K562 (cell line): Measurements from ENCODE around the gene SMIM30. TPM values are rescaled to one million over a fixed set of nuclear protein-coding genes. Genes with fewer than 3 reads are reported as not detected.
A peak's percentile ranks its signal among the peaks of the same experiment; 100 is the strongest.

Experiments
- ATAC-seq: fragments of 200-7000 bp; cut with Tn5 transposase; 3 replicates; pipeline ENCODE4 v1.9.1; 2020; ENCODE audit warnings: moderate library complexity
- BruUV-seq: library from RNA; stranded (reverse); fragments of 400-500 nt; replicated peaks from 2 replicates; lab custom pipeline; 2021; lab: Mats Ljungman, UMichigan
- CTCF ChIA-PET: fragments of 300-600 bp; formaldehyde crosslinking; extraction: SDS; loops from one replicate; lab custom pipeline; 2021; ENCODE audit warnings: low intra/inter-chr PET ratio; lab: Yijun Ruan, JAX
- POLR2A ChIA-PET: fragments of 300-600, 350-650 bp; sonication (Branson Sonifier 250); formaldehyde crosslinking; extraction: SDS; loops from one replicate; lab custom pipeline; 2021; ENCODE audit warnings: antibody characterized with exemption, inconsistent platforms; lab: Yijun Ruan, JAX
- DNase-seq, 4 experiments: peaks; one replicate each; pipeline versions ENCODE4 v3.0.0 to v3.0.0-alpha.2; 2011 to 2018; ENCODE audit warnings: low spot score in 3 of 4, mixed read lengths in 3 of 4; ENCODE audit errors: extremely low read depth in 1 of 4
- FAIRE-seq: peaks from 2 replicates; lab custom pipeline; 2011; peaks lifted over from hg19 to GRCh38; lab: Jason Lieb, UNC
- H2AFZ ChIP-seq: 2 replicates; pipeline ENCODE4 v1.6.0; 2011; ENCODE audit warnings: low read depth, low read length, control low read depth, inconsistent platforms
- H3K27ac ChIP-seq: fragments of 200-600 bp; 3 replicates; pipeline ENCODE4 v1.8.0; 2011; ENCODE audit warnings: low read depth, mild to moderate bottlenecking, control low read depth, inconsistent platforms, low read length, moderate library complexity, mixed read lengths; ENCODE audit errors: extremely low read depth
- H3K27me3 ChIP-seq, 2 experiments: fragments of 300-600 bp in 1 of 2; 2 replicates in 1 of 2; 3 replicates in 1 of 2; pipeline versions ENCODE4 v1.6.0 to v1.8.0; 2011; ENCODE audit warnings: inconsistent platforms in 2 of 2, low read length in 2 of 2, mild to moderate bottlenecking in 1 of 2, mixed read lengths in 1 of 2, moderate library complexity in 1 of 2; ENCODE audit not compliant: control insufficient read depth in 2 of 2, insufficient read depth in 2 of 2
- H3K36me3 ChIP-seq: fragments of 300-600 bp; 3 replicates; pipeline ENCODE4 v1.8.0; 2011; ENCODE audit warnings: mild to moderate bottlenecking, low read length, inconsistent platforms; ENCODE audit not compliant: control insufficient read depth, insufficient read depth
- H3K4me1 ChIP-seq, 2 experiments: fragments of 200-600 bp in 1 of 2; replicated peaks in 1 of 2; 2 replicates in 1 of 2; 3 replicates in 1 of 2; pipeline versions ENCODE4 v1.5.1 to v1.8.0; 2011; ENCODE audit warnings: inconsistent platforms in 2 of 2, low read length in 2 of 2, mild to moderate bottlenecking in 1 of 2, mixed read lengths in 1 of 2, moderate library complexity in 1 of 2; ENCODE audit not compliant: control insufficient read depth in 2 of 2, insufficient read depth in 2 of 2
- H3K4me2 ChIP-seq: 2 replicates; pipeline ENCODE4 v1.6.1; 2011; ENCODE audit warnings: low read length, control low read depth, inconsistent platforms, mixed read lengths; ENCODE audit not compliant: insufficient read depth
- H3K4me3 ChIP-seq: fragments of 200-600 bp; sonication (generic), shearing (Covaris generic); 2 replicates; pipeline ENCODE4 v1.5.1; 2016; ENCODE audit warnings: control low read depth, inconsistent platforms
- H3K79me2 ChIP-seq: fragments of 200-600 bp; 3 replicates; pipeline ENCODE4 v1.8.0; 2011; ENCODE audit warnings: low read length, inconsistent platforms; ENCODE audit not compliant: control insufficient read depth, insufficient read depth
- H3K9ac ChIP-seq, 2 experiments: 2 replicates each; pipeline versions ENCODE4 v1.6.0 to v1.6.1; 2011; ENCODE audit warnings: low read depth in 2 of 2, low read length in 2 of 2, control low read depth in 1 of 2, inconsistent platforms in 1 of 2, mild to moderate bottlenecking in 1 of 2, mixed read lengths in 1 of 2; ENCODE audit not compliant: insufficient read depth in 1 of 2
- H3K9me1 ChIP-seq: one replicate; pipeline ENCODE4 v1.6.0; 2011; ENCODE audit warnings: inconsistent platforms, mild to moderate bottlenecking, low read length, moderate library complexity; ENCODE audit not compliant: control insufficient read depth, insufficient read depth
- H3K9me3 ChIP-seq: replicated peaks from 2 replicates; pipeline ENCODE4 v1.5.1; 2011; ENCODE audit warnings: low read depth, low read length, inconsistent platforms; ENCODE audit not compliant: control insufficient read depth, insufficient read depth
- H4K20me1 ChIP-seq: replicated peaks from 2 replicates; pipeline ENCODE4 v1.6.1; 2011; ENCODE audit warnings: low read length, inconsistent platforms, mixed read lengths; ENCODE audit not compliant: control insufficient read depth, insufficient read depth
- ATF7 ChIP-seq: fragments of 450-650 bp; IDR thresholded peaks from 2 replicates; pipeline ENCODE4 v1.7.1; 2014; ENCODE audit warnings: mild to moderate bottlenecking, moderate library complexity
- CBX8 ChIP-seq: fragments of 200-600 bp; sonication (generic); IDR thresholded peaks from 2 replicates; pipeline ENCODE4 v1.6.1; 2012; ENCODE audit warnings: borderline replicate concordance, mixed run types, low read depth, mild to moderate bottlenecking, moderate library complexity, mixed read lengths, low read length, control low read depth, inconsistent platforms; ENCODE audit not compliant: poor library complexity, severe bottlenecking; ENCODE audit errors: extremely low read depth
- CGGBP1 ChIP-seq: fragments of 250-450 bp; sonication (Bioruptor Pico); IDR thresholded peaks from 2 replicates; pipeline ENCODE4 v1.9.0; 2021; ENCODE audit warnings: mild to moderate bottlenecking
- CHD4 ChIP-seq: fragments of 200-600 bp; sonication (generic); IDR thresholded peaks from 3 replicates; pipeline ENCODE4 v1.6.1; 2012; ENCODE audit warnings: low read depth, mild to moderate bottlenecking, mixed read lengths, low read length, inconsistent platforms; ENCODE audit not compliant: insufficient read depth, insufficient replicate concordance, poor library complexity, severe bottlenecking
- CLOCK ChIP-seq: fragments of 250-450 bp; sonication (Bioruptor Pico); IDR thresholded peaks from 2 replicates; pipeline ENCODE4 v1.4.0; 2020; ENCODE audit warnings: mild to moderate bottlenecking, moderate library complexity, borderline replicate concordance
- DEAF1 ChIP-seq: fragments of 450-650 bp; formaldehyde crosslinking; IDR thresholded peaks from 2 replicates; pipeline ENCODE4 v1.4.0; 2020; ENCODE audit warnings: mild to moderate bottlenecking, moderate library complexity
- HBP1 ChIP-seq: fragments of 450-650 bp; formaldehyde crosslinking; IDR thresholded peaks from 2 replicates; pipeline ENCODE4 v1.4.0; 2022; ENCODE audit warnings: missing genetic modification characterization
- MAFF ChIP-seq: IDR thresholded peaks from 2 replicates; pipeline ENCODE4 v1.6.1; 2012; ENCODE audit warnings: low read length, improper control_type of control experiment
- MIER1 ChIP-seq: fragments of 450-650 bp; IDR thresholded peaks from 2 replicates; pipeline ENCODE4 v1.6.1; 2016; ENCODE audit warnings: antibody characterized with exemption, mild to moderate bottlenecking, low read depth
- NFIC ChIP-seq: fragments of 450-650 bp; IDR thresholded peaks from 2 replicates; pipeline ENCODE4 v1.6.1; 2017; ENCODE audit warnings: mild to moderate bottlenecking, inconsistent platforms
- NKRF ChIP-seq: fragments of 450-650 bp; IDR thresholded peaks from 2 replicates; pipeline ENCODE4 v1.6.1; 2016; ENCODE audit warnings: borderline replicate concordance
- ZNF384 ChIP-seq: IDR thresholded peaks from 2 replicates; pipeline ENCODE4 v1.6.1; 2012; ENCODE audit warnings: low read depth, low read length, improper control_type of control experiment
- ZNF766 ChIP-seq: fragments of 200-800 bp; sonication (Bioruptor generic); conservative IDR thresholded peaks from 2 replicates; pipeline ENCODE4 v1.6.1; 2016; ENCODE audit warnings: missing genetic modification characterization, missing compliant biosample characterization
- WGBS: fragments of 100-300 bp; shearing (Covaris generic); methylation state at CpG from one replicate; pipeline ENCODE4 v1.1.6; 2016; ENCODE audit warnings: low coverage, mixed read lengths; ENCODE audit not compliant: insufficient coverage; ENCODE audit errors: missing lambda C conversion rate; 5-methylcytosine and 5-hydroxymethylcytosine counted together
- in situ Hi-C: fragments of 300-500 bp; cut with MboI; formaldehyde crosslinking; loops from 4 replicates; pipeline ENCODE4 v1.15.0; 2018; ENCODE audit warnings: inconsistent platforms, mixed read lengths
- intact Hi-C: fragments of 100-400 bp; cut with micrococcal nuclease; formaldehyde crosslinking; loops from 2 replicates; pipeline ENCODE4 v1.14.2; 2022
- polyA plus RNA-seq, 8 experiments: library from polyadenylated mRNA; depleted of rRNA in 4 of 8; stranded (reverse) in 5 of 8; unstranded in 3 of 8; fragments of >200 nt; fragmentation: Nextera tagmentation in 2 of 8; fragmentation: Illumina TruSeq in 1 of 8; extraction: Ambion mirVana in 2 of 8; extraction: Trizol in 1 of 8; gene quantifications; 2 replicates each; pipeline versions ENCODE4 v1.2.1 to v1.2.3, GENCODE V29; 2011 to 2014; ENCODE audit warnings: inconsistent platforms in 1 of 8, missing spikeins in 1 of 8
- total RNA-seq, 7 experiments: library from RNA; depleted of rRNA in 6 of 7; stranded (reverse); fragments of >200 nt in 6 of 7; fragmentation: Illumina TruSeq in 2 of 7; extraction: Trizol in 2 of 7; gene quantifications; 2 replicates each; pipeline versions ENCODE4 v1.2.1 to v1.2.3, GENCODE V29; 2011 to 2021; ENCODE audit warnings: low replicate concordance in 1 of 7

SMIM30 gene
- total and polyA plus RNA-seq, 9 of the 15 experiments (the other 6 are each of a cell fraction or from before 2014, with no cell fraction given): 161 to 891 (median 316) TPM

GRCh38 chr7:113100121-113100603, 18.2 kb downstream of the SMIM30 start:
- H3K4me3 ChIP-seq: no peak overlapping the region
- 9% methylated on average over 5 of the region's 5 CpGs for WGBS
- intact Hi-C loops (no loop called here), in situ Hi-C loops (no loop called here)
- H3K9ac ChIP-seq: no peak overlapping the region
- no peaks in the 10 kb centered on the region for H4K20me1 ChIP-seq
- peak overlapping the region; percentile 34 for H2AFZ ChIP-seq
- FAIRE-seq (peak; percentile 80), ATAC-seq (peak; percentile 89), DNase-seq (peak in 2 of 4 experiments; percentile 48 to 87)
- H3K9me3 ChIP-seq: no peaks in the 10 kb centered on the region
- H3K27ac ChIP-seq: no peak overlapping the region; the same call in 2 of the 3 replicates
- ChIA-PET POLR2A (interaction anchor here (0.8 to 2.5 kb wide), 3 partner anchors 9 to 16 kb away, joined by 3 to 8 read pairs (median 4); no protein-coding TSS in a partner anchor), CTCF (no interaction called here)
- no peaks in the 10 kb centered on the region for H3K9me1 ChIP-seq
- H3K4me1 ChIP-seq: peaks cover 0 to 6% of the 10 kb centered on the region in 2 experiments; a peak in 1 of 5 replicates
- no peaks in the 10 kb centered on the region for H3K36me3 ChIP-seq
- peak overlapping the region; percentile 4; the same call in 1 of the 2 replicates for H3K4me2 ChIP-seq
- no TSS peak for BruUV-seq
- H3K27me3 ChIP-seq: no peaks in the 10 kb centered on the region; a peak in 1 of 5 replicates
- no peaks in the 10 kb centered on the region for H3K79me2 ChIP-seq
- TF ChIP-seq MIER1 (no peak), CHD4 (no peak), ZNF384 (peak; percentile 48; the same call in 1 of the 2 replicates), CGGBP1 (CRISPR knock-in tag) (no peak), CBX8 (no peak), ATF7 (no peak), CLOCK (CRISPR knock-in tag) (no peak), NKRF (no peak), HBP1 (CRISPR knock-in tag) (no peak), DEAF1 (CRISPR knock-in tag) (no peak), MAFF (peak; percentile 42; the same call in 1 of the 2 replicates), ZNF766 (CRISPR knock-in tag) (no peak), NFIC (peak; percentile 87)
